Transverse colon (tissue), 4 donors: Measurements from ENCODE around the gene PPARD. TPM values are rescaled to one million over a fixed set of nuclear protein-coding genes. Genes with fewer than 3 reads are reported as not detected.
"Not testable (repeated sequence)": the region's sequence is repeated elsewhere in the genome, so short reads cannot be mapped to it uniquely, and the experiment has no call there.

ENCODE experiments used
- DNase-seq: peaks from one replicate; pipeline ENCODE4 v3.0.0-alpha.2; 2019
- H3K27ac ChIP-seq, 4 donors: fragments of 200-600 bp; sonication (generic); 2 replicates each; pipeline ENCODE4 v1.5.1; 2016 to 2018; ENCODE audit warnings: inconsistent platforms in 4 of 4
- H3K27me3 ChIP-seq: fragments of 200-600 bp; sonication (generic); 2 replicates; pipeline ENCODE4 v1.5.1; 2017; ENCODE audit warnings: inconsistent platforms
- H3K36me3 ChIP-seq, 4 donors: fragments of 200-600 bp; sonication (generic); 2 replicates each; pipeline ENCODE4 v1.5.1; 2017 to 2019; ENCODE audit warnings: inconsistent platforms in 4 of 4
- H3K4me1 ChIP-seq, 4 donors: fragments of 200-600 bp; sonication (generic); 2 replicates each; pipeline ENCODE4 v1.5.1; 2017 to 2020; ENCODE audit warnings: inconsistent platforms in 4 of 4
- H3K4me3 ChIP-seq, 4 donors: fragments of 200-600 bp; sonication (generic); 1 replicate in 1 of 4; 2 replicates in 3 of 4; pipeline versions ENCODE4 v1.5.1 to v1.6.1; 2017 to 2019; ENCODE audit warnings: inconsistent platforms in 4 of 4
- H3K9me3 ChIP-seq, 2 donors: fragments of 200-600 bp; sonication (generic); 2 replicates each; pipeline ENCODE4 v1.5.1; 2017 to 2019; ENCODE audit warnings: inconsistent platforms in 2 of 2
- CTCF ChIP-seq, 5 experiments: fragments of 200-600 bp in 3 of 5; fragments of 450-650 bp in 2 of 5; sonication (generic) in 3 of 5; IDR thresholded peaks; 1 replicate in 2 of 5; 2 replicates in 3 of 5; pipeline ENCODE4 v1.5.1; 2016 to 2017; ENCODE audit warnings: antibody characterized with exemption in 5 of 5, inconsistent platforms in 3 of 5, mild to moderate bottlenecking in 2 of 5, moderate library complexity in 1 of 5
- EP300 ChIP-seq: sonication (generic); formaldehyde crosslinking; IDR thresholded peaks from one replicate; pipeline ENCODE4 v1.6.1; 2017; ENCODE audit warnings: antibody characterized with exemption, low read depth
- POLR2A ChIP-seq: fragments of 450-650 bp; IDR thresholded peaks from one replicate; pipeline ENCODE4 v1.6.1; 2016; ENCODE audit warnings: antibody characterized with exemption, mild to moderate bottlenecking, moderate library complexity
- POLR2AphosphoS5 ChIP-seq, 3 donors: sonication (generic); formaldehyde crosslinking; IDR thresholded peaks; one replicate each; pipeline ENCODE4 v1.6.1; 2016; ENCODE audit warnings: antibody characterized with exemption in 3 of 3
- WGBS, 2 donors: methylation state at CpG; one replicate each; pipeline ENCODE4 v1.1.5; 2018; ENCODE audit warnings: low coverage in 1 of 2; 5-methylcytosine and 5-hydroxymethylcytosine counted together
- in situ Hi-C, 4 donors: fragments of 200-750 bp; cut with MboI; loops; one replicate each; pipeline versions ENCODE4 v1.15.0 to v1.15.1; 2017; ENCODE audit warnings: low sequenced_read_pairs in 3 of 4, low pct_ligation_motif_present in 1 of 4, low pct_unique_long_range_greater_than_20kb in 1 of 4
- intact Hi-C: fragments of 100-400 bp; cut with DNase I; formaldehyde crosslinking; loops from one replicate; pipeline ENCODE4 v1.15.1; 2023; ENCODE audit warnings: low total_unique reads
- total RNA-seq, 4 donors: library from RNA; depleted of rRNA; stranded (reverse); fragments of >200 nt; gene quantifications; one replicate each; pipeline ENCODE4 v1.1.0, GENCODE V29; 2016

Gene PPARD
- total RNA-seq, 4 donors from 2014 or later: 19.8 to 110 (median 29.3) TPM

GRCh38 chr6:35432291-35432690, 89.9 kb downstream of the PPARD start:
- in situ Hi-C loops: loop anchor here in 1 of 4 donors (25.0 kb wide), 1 partner anchor 120 kb away; no protein-coding TSS in a partner anchor
- intact Hi-C loops: no loop called here
- WGBS, 2 donors: 51 to 65% methylated on average over 3 to 4 of the region's 4 CpGs
- Histone ChIP-seq H3K27me3 (no peaks in the 10 kb centered on the region), H3K9me3 (peaks cover 3 to 6% of the 10 kb centered on the region in 2 donors), H3K4me1 (peaks cover 8 to 42% (median 26%) of the 10 kb centered on the region in 4 donors), H3K36me3 (peaks cover 0 to 2% (median 0%) of the 10 kb centered on the region in 4 donors), H3K27ac (peak overlapping the region; percentile 48 to 63 (median 54)), H3K4me3 (no peak overlapping the region)
- peak in 1 of 3 donors; percentile 13 for TF ChIP-seq POLR2AphosphoS5 (IDR thresholded peaks at IDR 0.05)
- TF ChIP-seq POLR2A: no peak
- DNase-seq: peak; percentile 73

- intact Hi-C loops, DNase-seq, H3K36me3 ChIP-seq, H3K9me3 ChIP-seq, H3K27me3 ChIP-seq, H3K4me3 ChIP-seq: not testable (repeated sequence)
- in situ Hi-C loops: loop anchor here in 1 of 4 donors (25.0 kb wide), 1 partner anchor 120 kb away; no protein-coding TSS in a partner anchor
- H3K4me1 ChIP-seq: peaks cover 8 to 42% (median 26%) of the 10 kb centered on the region in 4 donors
- 59 to 87% methylated on average over 2 to 3 of the region's 3 CpGs for WGBS, 2 donors
- peak overlapping the region; percentile 48 to 63 (median 54) for H3K27ac ChIP-seq
Observed at GRCh38 chr6:35432702-35433101, 90.3 kb downstream of the PPARD start.

GRCh38 chr6:35435074-35435837, 92.9 kb downstream of the PPARD start:
- Histone ChIP-seq H3K27me3 (no peaks in the 10 kb centered on the region), H3K36me3 (no peaks in the 10 kb centered on the region), H3K27ac (peak overlapping the region in 3 of 4 donors; percentile 6 to 53 (median 21)), H3K4me1 (peaks cover 8 to 47% (median 26%) of the 10 kb centered on the region in 4 donors), H3K4me3 (no peak overlapping the region), H3K9me3 (no peaks in the 10 kb centered on the region)
- TF ChIP-seq POLR2AphosphoS5 (IDR thresholded peaks at IDR 0.05) (peak in 1 of 3 donors; percentile 64), POLR2A (no peak), CTCF (IDR thresholded peaks at IDR 0.05) (no peak), EP300 (no peak)
- intact Hi-C loops: no loop called here
- in situ Hi-C loops: loop anchor here in 1 of 4 donors (25.0 kb wide), 1 partner anchor 123 kb away; no protein-coding TSS in a partner anchor
- WGBS, 2 donors: 48 to 61% methylated on average over 4 to 16 of the region's 16 CpGs
- DNase-seq: peak; percentile 90

- intact Hi-C loops: no loop called here
- Histone ChIP-seq H3K27ac (peak overlapping the region in 1 of 4 donors; percentile 6), H3K36me3 (no peaks in the 10 kb centered on the region), H3K27me3 (no peaks in the 10 kb centered on the region), H3K4me1 (peaks cover 8 to 47% (median 26%) of the 10 kb centered on the region in 4 donors), H3K9me3 (no peaks in the 10 kb centered on the region), H3K4me3 (no peak overlapping the region)
- TF ChIP-seq CTCF (IDR thresholded peaks at IDR 0.05) (no peak), POLR2AphosphoS5 (IDR thresholded peaks at IDR 0.05) (no peak), POLR2A (no peak), EP300 (no peak)
- no peak for DNase-seq
- 48 to 74% methylated on average over 2 to 8 of the region's 8 CpGs for WGBS, 2 donors
- in situ Hi-C loops: loop anchor here in 1 of 4 donors (25.0 kb wide), 1 partner anchor 124 kb away; no protein-coding TSS in a partner anchor
Observed at GRCh38 chr6:35436071-35436857, 93.9 kb downstream of the PPARD start.

- H3K4me3 ChIP-seq, H3K9me3 ChIP-seq, H3K27ac ChIP-seq, H3K36me3 ChIP-seq, DNase-seq, H3K27me3 ChIP-seq, intact Hi-C loops: not testable (repeated sequence)
- in situ Hi-C loops: loop anchor here in 1 of 4 donors (25.0 kb wide), 1 partner anchor 126 kb away; no protein-coding TSS in a partner anchor
- peaks cover 8 to 32% (median 20%) of the 10 kb centered on the region in 4 donors for H3K4me1 ChIP-seq
- WGBS, 2 donors: 65 to 83% methylated on average over 2 to 7 of the region's 7 CpGs
Observed at GRCh38 chr6:35438378-35439065, 96.2 kb downstream of the PPARD start.
